ENCODE results near the gene EIF4E.
A peak's percentile ranks its signal among the peaks of the same experiment; 100 is the strongest.
"Not testable (repeated sequence)": the region's sequence is repeated elsewhere in the genome, so short reads cannot be mapped to it uniquely, and the experiment has no call there.

EIF4E gene

GRCh38 chr4:98930311-98930865, 1.5 kb upstream of the EIF4E start:
- no peak for ATAC-seq

GRCh38 chr4:98929341-98930267, 671 bp upstream of the EIF4E start:
- peak; percentile 68 for ATAC-seq

- ATAC-seq, result peak; percentile 34 to 37
These were observed 815 bp downstream of the EIF4E start for GRCh38 chr4:98928131-98928504.

- ATAC-seq, result not testable (repeated sequence)
These were observed 2.7 kb downstream of the EIF4E start for GRCh38 chr4:98926257-98926656.

- ATAC-seq, result no peak
These were observed 7.6 kb downstream of the EIF4E start for GRCh38 chr4:98921292-98921691.

- ATAC-seq, result no peak
These were observed 8.9 kb downstream of the EIF4E start for GRCh38 chr4:98919996-98920395.

- ATAC-seq, result not testable (repeated sequence)
These were observed 18.2 kb downstream of the EIF4E start for GRCh38 chr4:98910728-98911127.

- ATAC-seq, result no peak
These were observed 19.1 kb downstream of the EIF4E start for GRCh38 chr4:98909646-98910401.

- no peak for ATAC-seq
These were observed 20.1 kb downstream of the EIF4E start for GRCh38 chr4:98908703-98909262.

- ATAC-seq, result no peak
These were observed 20.8 kb downstream of the EIF4E start for GRCh38 chr4:98908182-98908581.

- no peak for ATAC-seq
These were observed 23.1 kb downstream of the EIF4E start for GRCh38 chr4:98905839-98906238.

- ATAC-seq, result no peak
These were observed 23.6 kb downstream of the EIF4E start for GRCh38 chr4:98905297-98905696.

GRCh38 chr4:98903963-98904362, 25.0 kb downstream of the EIF4E start:
- ATAC-seq, result no peak

- no peak for ATAC-seq
These were observed 25.4 kb downstream of the EIF4E start for GRCh38 chr4:98903561-98903960.

GRCh38 chr4:98899277-98899676, 29.7 kb downstream of the EIF4E start:
- ATAC-seq, result no peak

- no peak for ATAC-seq
These were observed 37.2 kb downstream of the EIF4E start for GRCh38 chr4:98891478-98892337.

- ATAC-seq, result no peak
These were observed 38.1 kb downstream of the EIF4E start for GRCh38 chr4:98890702-98891455.

GRCh38 chr4:98887145-98887544, 41.8 kb downstream of the EIF4E start:
- ATAC-seq, result no peak

- not testable (repeated sequence) for ATAC-seq
These were observed 42.6 kb downstream of the EIF4E start for GRCh38 chr4:98886382-98886781.

- not testable (repeated sequence) for ATAC-seq
These were observed 48.0 kb downstream of the EIF4E start for GRCh38 chr4:98880884-98881283.

GRCh38 chr4:98879515-98879914, 49.4 kb downstream of the EIF4E start:
- peak in 1 of 2 donors; percentile 33 for ATAC-seq
